ENCODE data around the gene USP6NL.

Gene USP6NL

GRCh38 chr10:11615396-11615795, 3.9 kb upstream of the USP6NL start:
- DNase-seq, result no peak

- DNase-seq, result no peak
These were observed 861 bp upstream of the USP6NL start for GRCh38 chr10:11612021-11613001.

GRCh38 chr10:11610826-11611247, 613 bp downstream of the USP6NL start:
- no peak for DNase-seq

GRCh38 chr10:11610166-11610825, 1.2 kb downstream of the USP6NL start:
- DNase-seq, result no peak

- DNase-seq, result no peak
These were observed 1.9 kb downstream of the USP6NL start for GRCh38 chr10:11609492-11610093.

- no peak for DNase-seq
These were observed 2.4 kb downstream of the USP6NL start for GRCh38 chr10:11609052-11609451.

- no peak for DNase-seq
These were observed 3.1 kb downstream of the USP6NL start for GRCh38 chr10:11608159-11609013.

GRCh38 chr10:11605807-11606408, 5.5 kb downstream of the USP6NL start:
- DNase-seq, result no peak

- no peak for DNase-seq
These were observed 6.4 kb downstream of the USP6NL start for GRCh38 chr10:11604865-11605650.

- DNase-seq, result no peak
These were observed 7.7 kb downstream of the USP6NL start for GRCh38 chr10:11603741-11604140.

- no peak for DNase-seq
These were observed 8.4 kb downstream of the USP6NL start for GRCh38 chr10:11602919-11603523.

- no peak for DNase-seq
These were observed 9.1 kb downstream of the USP6NL start for GRCh38 chr10:11602358-11602757.

GRCh38 chr10:11601670-11602069, 9.8 kb downstream of the USP6NL start:
- no peak for DNase-seq

- no peak for DNase-seq
These were observed 11.2 kb downstream of the USP6NL start for GRCh38 chr10:11600280-11600679.

- no peak for DNase-seq
These were observed 12.6 kb downstream of the USP6NL start for GRCh38 chr10:11598712-11599397.

- no peak for DNase-seq
These were observed 14.0 kb downstream of the USP6NL start for GRCh38 chr10:11597470-11597869.

- DNase-seq, result no peak
These were observed 16.1 kb downstream of the USP6NL start for GRCh38 chr10:11595395-11595692.

GRCh38 chr10:11594589-11595394, 16.7 kb downstream of the USP6NL start:
- DNase-seq, result no peak

- no peak for DNase-seq
These were observed 17.8 kb downstream of the USP6NL start for GRCh38 chr10:11593612-11594011.

- DNase-seq, result no peak
These were observed 21.7 kb downstream of the USP6NL start for GRCh38 chr10:11589738-11590137.

All from amniotic stem cell (primary cell).